HEK293T (cell line): Measurements from ENCODE around the gene CLCNKB.

Source experiments
- LEF1 ChIP-seq: fragments of 450-650 bp; IDR thresholded peaks from 2 replicates; pipeline ENCODE4 v1.6.1; 2017; ENCODE audit warnings: mild to moderate bottlenecking, borderline replicate concordance
- SP1 ChIP-seq: fragments of 450-650 bp; IDR thresholded peaks from 2 replicates; pipeline ENCODE4 v1.6.1; 2017
- SUZ12 ChIP-seq: fragments of 450-650 bp; IDR thresholded peaks from 2 replicates; pipeline ENCODE4 v1.6.1; 2016; ENCODE audit warnings: mild to moderate bottlenecking

- TF ChIP-seq SUZ12 (no peak), SP1 (no peak), LEF1 (no peak)
Measured at GRCh38 chr1:15994590-15995351, 48.8 kb upstream of the CLCNKB start.
